Epithelial cell of esophagus (primary cell): ENCODE measurements around the gene FSTL3.

Source experiments
- DNase-seq: peaks from one replicate; pipeline ENCODE4 v3.0.0; 2010; ENCODE audit warnings: low read depth
- H3K4me3 ChIP-seq: 2 replicates; pipeline ENCODE4 v1.5.1; 2011; ENCODE audit warnings: mild to moderate bottlenecking, low read length, control low read depth
- CTCF ChIP-seq: IDR thresholded peaks from 2 replicates; pipeline ENCODE4 v1.5.1; 2011; ENCODE audit warnings: low read depth, mild to moderate bottlenecking, low read length, control low read depth, inconsistent platforms; ENCODE audit not compliant: insufficient read depth; ENCODE audit errors: missing control alignments

FSTL3 gene

GRCh38 chr19:703329-703650 is 27.1 kb downstream of the FSTL3 start:
- no peak for TF ChIP-seq CTCF
- H3K4me3 ChIP-seq, result no peak overlapping the region
- no peak for DNase-seq

GRCh38 chr19:703651-704446 is 27.7 kb downstream of the FSTL3 start:
- H3K4me3 ChIP-seq, result no peak overlapping the region
- no peak for TF ChIP-seq CTCF
- DNase-seq, result peak; percentile 57

DNA sequence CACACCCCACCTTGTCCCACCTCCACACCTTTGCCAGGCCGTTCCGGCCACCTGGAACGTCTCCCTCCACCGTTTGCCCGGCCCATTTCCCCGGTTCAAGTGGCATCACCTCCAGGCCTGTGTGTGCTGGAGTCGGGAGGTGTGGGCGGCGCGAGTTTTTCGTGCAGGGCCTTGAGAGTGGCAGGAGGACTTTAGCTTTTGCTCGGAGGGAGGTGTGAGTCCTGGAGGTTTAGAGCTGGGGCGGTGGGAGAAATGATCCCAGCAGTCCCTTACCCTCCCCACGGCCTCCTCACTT is 28.2 kb downstream of the FSTL3 start:
- TF ChIP-seq CTCF, result no peak

GRCh38 chr19:708154-709143 is 32.3 kb downstream of the FSTL3 start, which contains the start of gene PALM:
PALM (plus strand) TSS chr19:708935; CDS start chr19:709147, 212 bp downstream.
- peak within 1 kb of the TSS; percentile 16 for H3K4me3 ChIP-seq
- no peak for DNase-seq
- no peak for TF ChIP-seq CTCF

More for the DNA sequence above, 28.2 kb downstream of the FSTL3 start:
- no peak overlapping the region for H3K4me3 ChIP-seq
- no peak for DNase-seq

DNA sequence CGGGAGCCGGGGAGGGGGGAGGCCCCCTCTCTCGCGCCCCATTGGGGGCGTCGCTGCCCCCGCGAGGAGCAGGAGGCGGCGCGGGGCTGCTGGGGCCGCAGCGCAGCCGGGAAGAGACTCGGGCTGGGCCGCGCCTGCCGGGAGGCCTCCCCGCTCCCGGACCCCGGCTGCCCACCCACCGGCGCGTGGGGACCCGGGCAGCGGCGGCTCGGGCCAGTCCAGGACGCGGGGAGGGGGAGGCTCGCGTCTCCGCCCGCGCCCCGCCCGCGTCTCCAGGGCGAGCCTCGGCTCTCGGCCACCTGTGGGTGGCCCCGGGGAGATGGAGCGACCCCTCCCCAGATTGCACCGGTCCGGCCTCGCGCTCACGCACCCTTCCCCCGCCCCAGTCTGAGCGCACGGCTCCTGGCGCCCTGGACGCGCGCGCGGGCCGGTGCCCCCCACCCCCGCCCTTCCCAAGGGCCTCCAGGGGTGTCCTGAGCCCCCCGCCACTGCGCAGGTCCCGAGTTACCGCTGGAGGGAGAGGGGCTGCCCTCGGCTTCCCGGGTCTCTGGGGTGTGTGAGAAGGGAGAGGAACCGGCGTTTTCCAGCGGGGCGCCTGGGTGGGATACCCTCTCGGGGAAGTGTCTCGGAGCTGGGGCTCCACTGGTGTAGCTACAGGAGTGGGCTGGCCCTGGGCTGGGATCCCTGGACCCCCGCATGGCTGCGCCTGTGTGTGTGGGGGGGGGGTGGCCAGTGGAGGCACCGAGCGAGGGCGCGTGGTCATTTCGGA is 33.2 kb downstream of the FSTL3 start:
- no peak for TF ChIP-seq CTCF
- peak overlapping the region; percentile 16 for H3K4me3 ChIP-seq
- no peak for DNase-seq

GRCh38 chr19:709965-710571 is 33.9 kb downstream of the FSTL3 start:
- no peak for TF ChIP-seq CTCF
- peak overlapping the region; percentile 16 for H3K4me3 ChIP-seq
- DNase-seq, result no peak
